SK-N-MC (cell line): ENCODE data around the gene HOXA5.

Experiments
- EZH2 ChIP-seq: fragments of 200-600 bp; sonication (generic); IDR thresholded peaks from one replicate; pipeline ENCODE4 v1.6.1; 2017; ENCODE audit warnings: antibody characterized with exemption
- FOXP2 ChIP-seq: optimal IDR thresholded peaks from 2 replicates; pipeline ENCODE3; 2011; ENCODE audit warnings: mild to moderate bottlenecking, moderate library complexity; ENCODE audit not compliant: insufficient read depth; ENCODE audit errors: extremely low read length, control extremely low read depth
- POLR2AphosphoS5 ChIP-seq: IDR thresholded peaks from 2 replicates; pipeline ENCODE4 v1.6.1; 2012; ENCODE audit warnings: mild to moderate bottlenecking, low read depth, low read length, borderline replicate concordance

GRCh38 chr7:27100694-27101170 lies 42.7 kb downstream of the HOXA5 start:
- no peak for TF ChIP-seq POLR2AphosphoS5
- TF ChIP-seq EZH2: no peak
- TF ChIP-seq FOXP2: no peak
